ENCODE results near the gene KDSR.

- TF ChIP-seq CTCF (conservative IDR thresholded peaks at IDR 0.05; ENCODE audit: low read depth, low read length) (no peak), EZH2 (IDR thresholded peaks at IDR 0.05; ENCODE audit: borderline replicate concordance, low read depth, low read length, poor library complexity, severe bottlenecking) (no peak)
Observed at GRCh38 chr18:63405986-63406385, 39.0 kb upstream of the KDSR start.
